T-helper 9 cell (primary cell): ENCODE data around the gene MAD1L1.
"Not testable (repeated sequence)": the region's sequence is repeated elsewhere in the genome, so short reads cannot be mapped to it uniquely, and the experiment has no call there.

Source experiments
- DNase-seq: peaks from one replicate; pipeline ENCODE4 v3.0.0-alpha.2; 2020

Gene MAD1L1

GRCh38 chr7:2171855-2172254, 60.9 kb downstream of the MAD1L1 start:
- DNase-seq: no peak

GRCh38 chr7:2170576-2171521, 61.9 kb downstream of the MAD1L1 start:
- no peak for DNase-seq

DNA sequence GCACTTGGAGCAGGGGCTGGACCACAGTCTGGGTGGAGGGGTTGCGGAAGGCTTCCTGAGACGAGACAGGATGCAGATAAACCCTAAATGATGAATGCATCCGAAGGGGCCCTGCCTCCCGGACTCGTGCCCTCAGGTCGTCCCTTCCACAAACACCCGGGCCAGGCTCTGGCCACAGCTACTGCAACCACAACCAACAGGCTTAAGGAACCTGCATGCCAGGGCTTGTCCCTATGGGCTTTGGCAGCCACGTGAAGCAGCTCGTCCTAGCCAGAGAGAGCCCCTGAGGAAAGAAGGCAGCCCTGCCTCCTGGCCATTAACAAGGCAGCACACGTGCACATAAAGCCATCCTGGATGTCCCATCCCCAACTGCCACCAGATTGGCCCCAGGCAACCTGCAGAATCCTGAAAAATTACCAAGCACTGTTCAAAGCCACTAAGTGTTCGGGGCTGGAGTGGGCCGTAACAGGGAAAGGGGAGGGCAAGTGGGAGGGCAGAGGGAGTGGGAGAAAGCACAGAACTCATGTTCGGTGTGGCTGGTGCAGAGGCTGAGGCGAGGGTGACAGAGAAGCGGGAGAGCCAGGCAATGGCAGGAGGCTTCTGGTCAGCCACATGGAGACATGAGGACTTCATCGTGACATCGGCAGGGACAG, 62.7 kb downstream of the MAD1L1 start:
- no peak for DNase-seq

GRCh38 chr7:2168615-2169311, 64.0 kb downstream of the MAD1L1 start:
- DNase-seq: no peak

DNA sequence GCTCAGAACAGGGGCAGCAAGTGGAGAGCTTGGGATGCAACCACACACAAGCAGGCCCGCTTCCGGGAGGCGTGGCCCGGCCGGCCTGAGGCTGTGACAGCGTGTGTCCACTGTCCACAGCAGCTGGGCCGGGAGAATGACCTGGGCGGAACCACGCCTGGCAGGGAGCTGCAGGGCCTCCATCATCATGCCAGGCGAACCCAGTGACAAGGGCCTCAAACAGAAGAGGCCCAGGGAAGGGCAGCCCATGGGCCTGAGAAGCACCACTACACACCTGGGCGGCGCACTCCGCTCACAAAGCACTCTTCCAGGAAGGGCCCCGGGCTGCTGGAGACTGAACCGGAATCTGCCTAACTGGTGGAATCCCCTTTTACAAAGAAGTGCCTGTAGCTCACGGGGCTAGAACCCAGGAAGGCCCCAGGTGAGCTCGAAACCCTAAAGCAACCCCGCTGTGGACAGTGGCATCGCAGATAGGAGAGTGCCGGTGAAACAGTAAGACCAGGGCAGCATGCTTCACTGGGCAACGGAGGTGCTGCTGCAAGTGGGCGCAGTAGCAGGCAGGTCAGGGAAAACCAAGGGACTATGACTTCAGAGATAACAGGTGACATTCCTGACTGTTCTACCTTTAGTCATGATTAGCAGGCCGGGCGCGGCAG, 66.0 kb downstream of the MAD1L1 start:
- no peak for DNase-seq

DNA sequence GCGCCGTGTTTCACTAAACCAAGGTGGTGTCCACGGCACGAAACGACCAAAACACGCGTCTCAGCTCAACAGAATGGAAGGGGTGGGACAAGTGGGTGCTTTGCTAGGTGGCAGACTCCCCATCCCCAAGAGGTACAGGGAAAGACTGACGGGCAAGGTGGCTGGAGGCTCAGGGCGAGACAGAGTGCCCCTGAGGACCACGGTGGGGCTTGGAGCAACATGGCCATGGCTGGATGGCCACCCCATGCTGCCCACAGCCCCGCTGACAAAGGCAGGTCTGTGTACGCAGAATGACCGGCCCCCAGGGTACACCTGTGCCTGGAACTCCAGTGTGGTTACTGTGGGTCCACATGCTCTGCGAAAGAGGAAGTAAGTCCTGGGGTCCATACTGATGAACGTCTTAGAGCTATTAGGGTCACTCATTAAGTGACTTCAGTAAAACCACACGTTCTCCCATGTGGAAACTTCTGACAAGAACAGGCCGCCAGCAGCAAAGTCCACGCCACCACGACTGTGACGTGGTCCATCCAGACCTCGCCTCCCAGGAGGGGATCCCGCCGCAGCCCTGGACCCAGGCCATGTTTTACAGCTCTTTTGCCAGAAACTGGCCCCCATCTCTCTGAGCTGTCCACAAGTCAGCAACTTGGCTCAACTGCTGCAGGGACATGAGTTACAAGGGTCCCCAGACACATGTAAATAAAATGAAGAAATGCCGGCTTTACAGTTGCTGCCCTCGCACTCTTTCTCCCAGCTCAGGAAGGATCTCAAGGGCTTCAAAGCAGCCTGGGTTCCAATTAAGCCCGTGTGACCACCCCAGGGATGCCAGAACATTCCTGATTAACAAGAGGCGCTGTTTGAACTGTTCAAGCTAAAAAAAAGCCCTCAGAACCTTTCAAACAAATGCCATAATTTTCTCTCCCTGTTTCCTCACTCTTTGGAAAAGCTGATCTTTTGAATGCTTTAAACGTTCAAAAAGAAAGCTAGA, 66.8 kb downstream of the MAD1L1 start:
- DNase-seq: no peak

GRCh38 chr7:2165239-2165609, 67.5 kb downstream of the MAD1L1 start:
- no peak for DNase-seq

GRCh38 chr7:2164646-2165045, 68.1 kb downstream of the MAD1L1 start:
- DNase-seq: no peak

DNA sequence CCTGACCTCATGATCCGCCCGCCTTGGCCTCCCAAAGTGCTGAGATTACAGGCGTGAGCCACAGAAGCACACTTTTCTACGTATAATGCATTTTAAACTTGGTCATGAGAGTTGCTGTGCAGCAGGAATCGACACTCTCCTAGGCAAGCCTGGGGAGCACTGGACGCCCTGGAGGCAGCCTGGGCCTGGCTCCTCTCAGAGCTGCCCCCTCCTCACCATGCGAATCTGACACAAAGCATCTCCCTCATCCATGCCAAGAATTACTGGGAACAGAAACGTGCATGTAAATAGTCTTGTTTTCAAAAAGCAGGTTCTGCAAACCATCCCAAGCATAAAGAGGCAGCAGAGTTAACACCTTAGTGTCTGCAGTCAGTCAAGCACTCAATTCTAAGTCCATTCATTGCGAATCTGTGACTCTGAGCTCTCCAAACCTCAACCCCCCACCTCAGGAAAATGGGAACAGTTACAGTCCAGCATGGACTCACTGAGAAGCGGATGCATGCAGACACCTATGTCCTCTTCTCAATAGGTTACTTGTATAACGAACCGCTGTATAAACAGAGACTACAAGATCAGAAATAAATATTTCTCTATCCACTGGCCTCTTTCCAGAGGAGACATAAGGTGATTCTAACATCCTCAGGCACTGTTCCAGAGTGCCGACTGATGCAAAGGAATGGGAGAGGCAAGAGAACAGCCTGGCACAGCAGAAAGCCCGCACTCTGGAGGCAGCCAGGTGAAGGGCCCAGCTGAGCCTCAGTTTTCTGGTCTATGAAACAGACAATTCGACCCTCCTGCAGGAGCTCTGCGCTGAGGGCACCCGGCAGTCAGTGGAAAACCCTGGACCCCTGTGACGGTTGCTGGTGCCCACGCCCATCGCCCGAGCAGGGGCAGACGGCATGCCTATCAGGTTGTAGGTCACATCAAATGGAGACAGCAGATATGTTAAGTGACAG, 68.9 kb downstream of the MAD1L1 start:
- no peak for DNase-seq

DNA sequence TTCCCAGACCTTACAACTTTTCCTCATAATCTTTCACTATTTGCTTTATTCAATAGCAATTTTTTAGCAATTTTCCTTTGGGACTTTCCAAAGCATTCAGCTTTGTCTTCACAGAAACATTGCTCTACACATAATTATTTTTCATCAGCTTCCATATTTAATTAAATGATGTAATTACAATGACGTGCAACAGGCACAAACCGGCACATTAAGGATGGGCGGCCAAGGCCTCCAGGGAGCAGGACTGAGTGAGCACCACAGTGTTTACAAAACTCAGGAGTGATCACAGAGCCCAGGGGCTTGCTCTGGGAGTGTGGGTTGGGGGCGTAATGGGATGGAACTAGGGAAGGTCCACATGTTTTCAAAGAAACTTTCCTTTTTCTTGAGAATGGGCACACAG, 69.8 kb downstream of the MAD1L1 start:
- no peak for DNase-seq

DNA sequence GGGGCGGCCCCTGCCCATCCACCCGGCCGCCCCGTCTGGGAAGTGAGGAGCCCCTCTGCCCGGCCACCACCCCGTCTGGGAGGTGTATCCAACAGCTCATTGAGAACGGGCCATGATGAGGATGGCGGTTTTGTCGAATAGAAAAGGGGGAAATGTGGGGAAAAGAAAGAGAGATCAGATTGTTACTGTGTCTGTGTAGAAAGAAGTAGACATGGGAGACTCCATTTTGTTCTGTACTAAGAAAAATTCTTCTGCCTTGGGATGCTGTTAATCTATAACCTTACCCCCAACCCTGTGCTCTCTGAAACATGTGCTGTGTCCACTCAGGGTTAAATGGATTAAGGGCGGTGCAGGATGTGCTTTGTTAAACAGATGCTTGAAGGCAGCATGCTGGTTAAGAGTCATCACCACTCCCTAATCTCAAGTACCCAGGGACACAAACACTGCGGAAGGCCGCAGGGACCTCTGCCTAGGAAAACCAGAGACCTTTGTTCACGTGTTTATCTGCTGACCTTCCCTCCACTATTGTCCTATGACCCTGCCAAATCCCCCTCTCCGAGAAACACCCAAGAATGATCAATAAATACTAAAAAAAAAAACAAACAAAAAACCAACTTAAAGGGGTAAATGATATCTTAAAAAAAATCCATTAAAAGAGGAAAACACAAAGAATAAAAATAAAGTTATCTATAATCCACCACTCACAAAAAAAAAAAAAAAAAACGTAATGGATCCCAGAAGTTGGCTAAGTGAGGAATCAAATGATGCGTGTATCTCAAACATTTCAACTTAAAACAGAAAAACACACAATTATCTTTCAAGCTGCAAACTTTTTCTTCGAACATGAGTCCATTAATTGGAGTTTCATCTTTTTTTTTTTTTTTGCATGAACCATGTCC, 70.5 kb downstream of the MAD1L1 start:
- DNase-seq: not testable (repeated sequence)

- no peak for DNase-seq
Observed at GRCh38 chr7:2159176-2159520, 73.6 kb downstream of the MAD1L1 start.

- DNase-seq: no peak
Observed at GRCh38 chr7:2158331-2159175, 74.2 kb downstream of the MAD1L1 start.

- DNase-seq: no peak
Observed at GRCh38 chr7:2157473-2158279, 75.1 kb downstream of the MAD1L1 start.

- DNase-seq: no peak
Observed at GRCh38 chr7:2156756-2157472, 75.8 kb downstream of the MAD1L1 start.

DNA sequence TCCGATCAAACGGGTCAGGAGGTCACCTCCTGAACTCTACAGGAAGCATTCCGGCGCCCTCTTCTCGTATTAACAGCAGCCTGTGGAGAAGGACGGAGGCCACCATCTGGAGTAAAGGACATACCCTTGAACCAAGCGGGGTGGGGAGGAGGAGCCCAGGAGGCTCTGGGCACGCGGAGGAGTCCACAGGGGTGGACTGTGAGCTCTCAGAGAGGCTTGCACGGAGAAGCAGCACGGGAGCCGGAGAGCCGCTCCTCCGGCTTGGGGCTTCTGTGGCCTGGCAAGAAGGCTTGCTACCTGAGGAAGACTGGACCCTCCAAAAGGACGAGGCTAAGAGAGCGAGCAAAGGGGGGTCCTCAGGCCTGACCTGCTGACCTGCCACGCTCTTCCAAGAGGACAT, 77.9 kb downstream of the MAD1L1 start:
- no peak for DNase-seq

DNA sequence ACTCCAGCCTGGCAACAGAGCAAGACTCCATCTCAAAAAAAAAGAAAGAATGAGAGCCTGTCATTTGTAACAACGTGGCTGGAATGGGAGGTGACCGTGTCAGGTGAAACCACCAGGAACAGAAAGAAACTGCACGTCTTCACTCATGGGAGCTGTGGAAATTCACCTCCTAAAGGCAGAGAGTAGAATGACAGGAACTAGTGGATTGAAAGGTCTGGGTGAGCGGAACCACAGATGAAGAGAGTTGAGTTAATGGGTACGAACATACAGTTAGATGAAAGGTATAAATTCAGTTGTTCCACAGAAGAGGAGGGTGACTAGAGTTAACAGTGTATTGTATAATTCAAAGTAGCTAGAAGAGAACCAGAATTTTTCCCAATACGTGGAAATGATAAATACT, 78.6 kb downstream of the MAD1L1 start:
- no peak for DNase-seq
